ENCODE results near the gene BBS7.

GRCh38 chr4:121898150-121898549 lies 27.9 kb upstream of the BBS7 start:
- TF ChIP-seq CTCF (conservative IDR thresholded peaks at IDR 0.05) (no peak), ZFX (IDR thresholded peaks at IDR 0.05) (no peak)
